NCI-H510A treated with DMSO at 0.1 percent for 48 hours (cell line): ENCODE data around the gene NUTF2.

Experiments used
- DNase-seq: peaks from one replicate; lab custom pipeline; 2025; lab: John Stamatoyannopoulos, UW

NUTF2 gene

DNA sequence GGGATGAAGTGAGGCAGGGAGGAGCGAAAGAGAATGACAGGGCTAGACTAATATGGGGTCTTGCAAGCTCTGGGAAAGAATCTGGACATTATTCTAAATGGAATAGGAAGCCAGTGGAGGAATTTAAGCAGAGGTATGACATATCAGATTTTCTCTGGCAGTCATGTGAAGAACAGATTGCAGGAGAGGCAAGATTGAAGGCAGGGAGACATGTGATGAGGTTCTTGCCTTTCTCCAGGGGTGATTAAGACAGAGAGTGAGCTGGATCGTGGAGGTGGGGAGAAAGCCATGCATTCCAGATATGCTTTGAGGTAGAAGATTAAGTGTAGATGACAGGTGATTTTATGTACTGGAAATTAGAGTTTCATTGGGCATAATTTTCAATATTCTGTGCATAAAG, 8.9 kb upstream of the NUTF2 start:
- DNase-seq = no peak

DNA sequence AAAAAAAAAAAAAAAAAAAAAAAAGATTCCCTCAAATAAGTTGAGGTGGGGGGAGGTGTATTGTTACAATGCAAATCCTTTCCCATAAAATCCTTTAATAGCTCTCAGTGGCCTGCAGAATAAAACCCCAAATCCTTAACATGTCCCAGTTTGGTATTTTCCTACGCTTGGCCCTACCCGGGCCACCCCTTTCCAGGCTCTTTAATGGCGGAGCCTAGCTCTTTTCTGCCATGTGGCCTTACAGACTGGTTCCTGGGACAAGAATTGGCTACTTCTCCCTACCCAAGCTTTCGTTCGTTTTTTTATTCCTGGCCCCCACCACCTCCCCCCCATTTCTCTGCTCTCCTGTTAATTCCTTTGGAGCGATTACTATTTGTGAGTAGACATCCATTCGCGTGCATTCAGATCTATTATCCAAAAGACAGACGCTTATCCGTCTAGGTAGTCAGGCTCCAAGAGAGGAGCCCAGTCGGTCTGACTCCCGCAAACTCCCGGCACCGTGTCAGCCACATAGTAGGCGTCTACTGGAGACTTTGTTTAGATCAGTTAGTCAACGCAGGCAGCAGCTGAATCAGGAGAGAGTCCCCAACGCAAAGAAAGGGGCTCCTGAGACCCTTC, 5.4 kb upstream of the NUTF2 start:
- no peak for DNase-seq

DNA sequence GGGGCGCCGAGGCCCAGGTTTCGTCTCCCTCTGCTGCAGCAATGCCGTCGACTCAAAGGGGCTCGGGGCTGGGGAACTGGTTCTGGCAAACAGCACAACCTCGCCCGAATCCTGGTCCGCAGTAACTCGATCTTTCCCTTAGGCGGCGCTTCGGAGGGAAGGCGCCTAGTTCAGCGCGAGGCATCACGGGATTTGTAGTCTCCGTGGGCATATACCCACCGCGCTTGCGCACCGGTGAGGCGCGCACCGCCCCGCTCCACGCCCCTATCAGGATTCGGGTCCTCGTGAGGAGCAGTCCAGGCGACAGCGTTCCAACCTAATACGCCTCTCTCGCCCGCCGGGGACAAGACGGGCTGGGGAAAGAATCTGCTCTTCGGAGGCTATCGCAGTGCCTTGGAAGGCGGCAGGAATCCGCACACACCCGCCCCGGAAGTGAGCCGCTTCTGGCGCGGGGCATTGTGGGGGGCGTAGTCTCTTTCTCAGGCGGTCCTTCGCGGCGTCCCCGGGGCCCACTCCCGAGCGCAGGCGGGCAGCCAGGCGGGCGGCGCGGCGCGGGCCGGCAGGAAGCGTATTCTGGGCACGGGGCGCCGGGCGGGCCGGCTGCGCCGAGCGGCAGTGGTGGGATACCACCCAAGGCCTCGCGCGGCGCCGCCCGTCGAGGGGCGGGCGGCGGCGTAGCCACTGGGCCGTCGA, 4.8 kb upstream of the NUTF2 start, which contains the start of gene THAP11:
THAP11 (plus strand) TSS at position 505 of the 693 bp plus-strand sequence. CDS start 235 bp downstream, outside the sequence.
- DNase-seq = peak; percentile 91

DNA sequence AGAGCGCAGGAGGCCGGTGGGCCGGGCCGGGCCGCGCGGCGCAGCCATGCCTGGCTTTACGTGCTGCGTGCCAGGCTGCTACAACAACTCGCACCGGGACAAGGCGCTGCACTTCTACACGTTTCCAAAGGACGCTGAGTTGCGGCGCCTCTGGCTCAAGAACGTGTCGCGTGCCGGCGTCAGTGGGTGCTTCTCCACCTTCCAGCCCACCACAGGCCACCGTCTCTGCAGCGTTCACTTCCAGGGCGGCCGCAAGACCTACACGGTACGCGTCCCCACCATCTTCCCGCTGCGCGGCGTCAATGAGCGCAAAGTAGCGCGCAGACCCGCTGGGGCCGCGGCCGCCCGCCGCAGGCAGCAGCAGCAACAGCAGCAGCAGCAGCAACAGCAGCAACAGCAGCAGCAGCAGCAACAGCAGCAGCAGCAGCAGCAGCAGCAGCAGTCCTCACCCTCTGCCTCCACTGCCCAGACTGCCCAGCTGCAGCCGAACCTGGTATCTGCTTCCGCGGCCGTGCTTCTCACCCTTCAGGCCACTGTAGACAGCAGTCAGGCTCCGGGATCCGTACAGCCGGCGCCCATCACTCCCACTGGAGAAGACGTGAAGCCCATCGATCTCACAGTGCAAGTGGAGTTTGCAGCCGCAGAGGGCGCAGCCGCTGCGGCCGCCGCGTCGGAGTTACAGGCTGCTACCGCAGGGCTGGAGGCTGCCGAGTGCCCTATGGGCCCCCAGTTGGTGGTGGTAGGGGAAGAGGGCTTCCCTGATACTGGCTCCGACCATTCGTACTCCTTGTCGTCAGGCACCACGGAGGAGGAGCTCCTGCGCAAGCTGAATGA, 4.0 kb upstream of the NUTF2 start:
- DNase-seq = peak; percentile 30

DNA sequence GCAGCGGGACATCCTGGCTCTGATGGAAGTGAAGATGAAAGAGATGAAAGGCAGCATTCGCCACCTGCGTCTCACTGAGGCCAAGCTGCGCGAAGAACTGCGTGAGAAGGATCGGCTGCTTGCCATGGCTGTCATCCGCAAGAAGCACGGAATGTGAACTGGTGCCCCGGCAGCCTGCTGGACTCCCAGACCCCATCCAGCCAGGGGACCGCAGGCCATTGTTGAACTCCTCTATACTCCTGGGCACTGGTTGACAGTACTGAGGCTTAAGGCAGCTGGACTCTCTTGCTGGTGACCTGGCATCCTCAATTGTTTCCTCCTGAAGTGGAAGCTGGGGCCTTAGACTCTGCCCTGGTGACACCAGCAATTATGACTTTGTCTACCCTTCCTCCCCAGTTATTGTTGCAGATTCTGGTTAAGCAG, 3.4 kb upstream of the NUTF2 start:
- DNase-seq = peak; percentile 30

DNA sequence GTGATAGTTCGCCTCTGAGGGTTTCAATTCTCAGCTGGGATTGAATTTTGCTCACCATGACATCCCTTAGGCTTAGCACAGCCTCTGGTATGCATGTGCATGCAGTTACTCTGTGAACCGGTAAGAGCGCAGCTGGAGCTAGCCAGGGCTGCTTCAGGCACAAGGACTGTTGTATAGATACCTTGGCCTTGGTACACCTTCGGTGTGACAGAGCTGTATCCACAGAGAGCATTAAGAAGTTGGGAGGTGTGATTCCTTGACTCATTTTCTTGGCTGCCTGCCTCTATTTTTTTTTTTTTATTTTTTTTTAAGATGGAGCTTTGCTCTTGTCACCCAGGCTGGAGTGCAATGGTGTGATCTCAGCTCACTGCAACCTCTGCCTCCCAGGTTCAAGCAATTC, 2.2 kb upstream of the NUTF2 start:
- DNase-seq = peak; percentile 9

DNA sequence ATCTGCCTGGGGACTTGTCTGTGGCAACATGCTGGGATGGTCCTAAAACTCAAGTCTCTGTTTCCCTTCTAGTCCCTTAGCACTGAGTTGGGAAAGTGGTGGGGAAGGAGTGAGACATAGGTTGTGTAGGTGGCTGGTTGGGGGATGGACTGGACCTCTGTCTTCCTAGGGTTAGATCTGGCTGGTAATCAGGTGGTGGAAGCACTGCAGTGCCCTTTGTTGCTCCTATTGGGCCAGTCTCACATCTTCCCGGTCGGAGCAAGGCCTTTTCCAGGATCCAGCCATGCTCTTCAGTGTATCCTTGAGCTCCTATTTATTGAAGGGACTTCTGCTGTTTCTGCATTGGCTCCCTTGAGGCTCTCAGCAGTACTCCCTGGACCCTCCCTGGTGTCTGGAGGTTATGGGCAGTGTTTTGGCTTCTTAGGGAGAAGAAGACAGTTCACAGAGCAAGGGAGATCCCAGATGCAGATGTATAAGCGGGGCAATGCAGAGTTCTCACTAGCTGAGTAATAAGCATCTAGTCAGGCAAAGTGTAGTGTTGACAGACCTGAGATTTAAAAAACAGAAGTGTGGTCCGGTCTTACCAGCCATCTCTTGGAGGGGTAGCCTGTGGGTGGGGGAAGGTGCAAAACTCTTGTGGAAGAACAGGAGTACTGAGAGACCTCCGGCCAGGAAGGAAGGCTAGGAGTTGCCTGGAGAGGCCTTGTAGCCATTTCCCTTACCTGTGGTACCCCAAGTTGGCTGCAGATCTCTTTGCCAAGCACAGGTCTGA, 1.3 kb upstream of the NUTF2 start:
- no peak for DNase-seq

DNA sequence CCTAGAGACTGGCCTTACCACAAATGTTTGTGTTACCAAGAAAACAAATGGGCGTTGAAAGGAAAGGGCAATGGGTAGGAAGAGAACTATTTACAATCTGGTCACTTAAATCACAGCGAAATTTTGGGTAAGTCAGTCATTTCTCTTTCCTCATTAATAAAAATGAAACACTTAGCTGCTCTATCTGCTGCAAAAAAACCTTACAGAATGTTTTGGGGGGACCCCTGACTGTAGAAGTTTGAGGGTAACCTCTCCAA, 742 bp upstream of the NUTF2 start:
- no peak for DNase-seq

DNA sequence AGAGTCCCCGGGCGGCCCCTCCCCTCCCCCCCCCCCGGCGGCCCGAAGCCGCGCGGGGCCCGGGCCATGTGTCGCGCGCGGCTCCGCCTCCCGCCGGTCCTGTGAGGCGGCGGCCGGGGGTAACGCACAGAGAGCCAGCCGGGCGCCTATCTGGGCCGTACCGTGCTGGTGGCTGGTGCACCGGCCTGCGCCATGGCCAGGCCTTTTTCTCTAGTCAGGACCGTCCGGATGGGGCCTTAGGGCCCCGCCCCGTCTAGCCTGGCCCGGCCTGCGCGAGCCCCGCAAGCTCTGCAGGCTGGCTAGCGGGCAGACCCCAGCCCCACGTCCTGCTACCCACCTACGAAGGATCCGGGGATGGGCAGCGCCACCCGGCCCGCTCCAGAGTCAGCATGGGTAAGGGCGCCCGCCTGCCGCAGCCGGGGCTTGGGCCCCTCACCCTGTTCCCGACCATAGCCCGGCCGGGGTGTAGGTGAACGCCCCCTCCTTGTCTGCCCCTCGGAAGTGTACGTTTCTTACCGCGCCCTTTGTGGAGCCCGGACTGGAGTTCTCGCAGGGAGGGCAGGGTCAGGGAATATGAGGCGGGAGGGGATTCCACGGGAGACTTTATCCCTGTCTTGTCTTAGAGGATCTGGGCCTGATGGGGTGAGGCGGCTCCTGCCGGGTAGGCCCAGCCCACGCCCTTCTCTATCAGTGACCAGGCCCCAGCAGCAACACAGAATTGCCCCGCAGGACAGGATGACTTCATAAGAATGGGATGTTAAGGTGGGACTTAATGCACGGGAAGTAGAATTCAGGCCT, 530 bp downstream of the NUTF2 start, which contains the start of gene CENPT:
CENPT (minus strand) TSS at position 630 of the 798 bp plus-strand sequence. CDS start 13,834 bp downstream, outside the sequence.
- no peak for DNase-seq

DNA sequence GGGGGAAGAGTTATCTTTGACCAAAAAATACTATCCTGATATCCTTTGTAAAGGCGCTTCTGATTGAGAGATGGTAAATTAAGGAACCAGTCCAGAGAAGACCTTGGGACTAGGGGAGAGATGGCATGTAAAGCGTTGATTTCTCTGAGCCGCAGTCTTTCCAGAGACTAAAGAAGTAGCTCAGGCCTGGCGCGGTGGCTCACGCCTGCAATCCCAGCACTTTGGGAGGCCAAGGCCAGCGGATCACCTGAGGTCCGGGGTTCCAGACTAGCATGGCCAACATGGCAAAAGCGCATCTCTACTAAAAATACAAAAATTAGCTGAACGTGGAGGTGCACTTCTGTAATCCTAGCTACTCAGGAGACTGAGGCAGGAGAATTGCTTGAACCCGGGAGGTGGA, 1.4 kb downstream of the NUTF2 start:
- DNase-seq = no peak

DNA sequence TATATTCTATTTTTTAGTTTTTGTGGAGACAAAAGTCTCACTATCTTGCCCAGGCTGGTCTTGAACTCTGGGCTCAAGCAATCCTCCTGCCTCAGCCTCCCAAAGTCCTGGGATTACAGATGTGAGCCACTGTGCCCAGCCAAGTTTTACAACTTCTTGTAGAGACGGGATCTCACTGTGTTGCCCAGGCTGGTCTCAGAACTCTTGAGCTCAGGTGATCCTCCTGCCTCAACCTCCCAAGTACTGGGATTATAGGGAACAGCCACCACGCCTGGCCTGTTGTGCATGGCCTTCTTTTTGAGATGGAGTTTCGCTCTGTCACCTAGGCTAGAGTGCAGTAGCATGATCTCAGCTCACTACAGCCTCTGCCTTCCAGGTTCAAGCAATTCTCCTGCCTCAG, 6.9 kb downstream of the NUTF2 start:
- no peak for DNase-seq

DNA sequence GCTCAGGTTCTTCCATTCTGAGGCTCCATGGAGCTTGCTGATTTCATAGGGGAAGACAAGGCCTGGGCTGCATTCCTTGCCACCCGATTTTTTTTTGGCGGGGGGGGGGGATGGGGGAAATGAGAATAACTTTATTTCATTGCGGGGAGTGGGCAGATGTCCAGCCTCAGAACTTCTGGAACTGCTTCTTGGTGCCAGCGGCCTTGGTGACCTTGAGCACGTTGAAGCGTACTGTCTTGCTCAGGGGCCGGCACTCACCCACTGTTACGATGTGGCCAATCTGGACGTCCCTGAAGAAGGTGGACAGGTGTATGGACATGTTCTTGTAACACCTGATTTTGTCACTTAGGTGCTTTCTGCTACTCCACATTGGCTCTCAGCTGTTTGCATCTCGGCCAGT, 9.1 kb downstream of the NUTF2 start:
- no peak for DNase-seq

DNA sequence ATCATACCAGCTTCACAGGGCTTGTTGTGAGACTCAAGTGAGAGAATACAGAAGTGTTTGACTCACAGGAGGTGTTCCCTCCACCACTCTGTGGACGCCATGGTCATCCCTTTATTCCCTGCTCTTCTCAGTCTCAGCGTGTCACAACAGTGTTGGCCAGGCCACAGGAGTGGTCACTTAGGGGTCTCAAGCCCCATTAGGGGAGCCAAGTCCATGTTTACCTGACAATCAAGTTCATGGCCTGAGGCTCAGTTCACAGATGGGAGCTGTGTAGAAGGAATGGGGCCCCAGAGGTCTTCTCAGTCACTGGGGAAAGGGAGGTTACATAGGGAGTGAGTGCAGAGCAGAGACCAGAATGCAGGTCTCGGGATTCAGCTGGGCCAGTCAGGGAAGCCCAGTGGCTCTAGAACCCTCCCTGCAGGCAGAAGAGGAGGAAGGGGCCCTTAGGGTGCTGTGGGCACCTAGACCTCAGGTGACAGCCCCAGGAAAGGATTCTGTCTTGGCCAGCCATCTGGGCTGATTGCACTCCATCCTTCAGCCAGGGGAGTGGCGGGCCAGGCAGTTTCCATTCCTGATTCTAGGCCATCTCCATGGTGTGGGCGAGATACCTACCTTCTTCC, 10.3 kb downstream of the NUTF2 start:
- no peak for DNase-seq

DNA sequence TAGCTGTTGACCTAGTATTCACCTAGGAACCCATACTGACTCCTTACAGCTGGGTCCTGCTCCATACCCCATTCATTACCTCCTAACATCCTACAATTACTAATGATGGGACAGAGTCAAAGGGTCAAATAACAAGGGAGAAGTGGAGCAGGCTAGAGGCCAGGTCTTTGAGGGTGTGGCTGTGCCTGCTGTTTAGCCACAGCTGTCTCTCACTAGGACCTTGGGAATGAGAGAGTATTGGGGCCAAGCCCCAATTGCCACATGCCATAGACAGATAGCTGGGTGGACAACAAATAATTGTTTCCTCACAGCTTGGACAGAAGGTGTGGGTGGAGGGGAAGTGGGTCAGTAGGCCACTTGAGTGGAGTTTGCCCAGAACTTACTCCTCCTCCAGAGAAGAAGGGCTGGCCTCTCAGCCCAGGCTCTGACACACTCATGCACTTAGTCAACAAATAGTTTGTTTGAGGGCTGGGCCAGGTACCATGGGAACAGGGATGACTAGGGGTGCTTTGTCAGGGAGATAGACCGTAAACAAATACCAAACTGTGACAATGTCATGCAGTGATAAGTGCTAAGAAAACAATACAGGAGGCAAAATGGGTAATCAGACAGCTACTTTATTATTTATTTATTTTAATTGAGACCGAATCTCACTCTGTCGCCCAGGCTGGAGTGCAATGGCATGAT, 11.0 kb downstream of the NUTF2 start:
- peak; percentile 81 for DNase-seq

DNA sequence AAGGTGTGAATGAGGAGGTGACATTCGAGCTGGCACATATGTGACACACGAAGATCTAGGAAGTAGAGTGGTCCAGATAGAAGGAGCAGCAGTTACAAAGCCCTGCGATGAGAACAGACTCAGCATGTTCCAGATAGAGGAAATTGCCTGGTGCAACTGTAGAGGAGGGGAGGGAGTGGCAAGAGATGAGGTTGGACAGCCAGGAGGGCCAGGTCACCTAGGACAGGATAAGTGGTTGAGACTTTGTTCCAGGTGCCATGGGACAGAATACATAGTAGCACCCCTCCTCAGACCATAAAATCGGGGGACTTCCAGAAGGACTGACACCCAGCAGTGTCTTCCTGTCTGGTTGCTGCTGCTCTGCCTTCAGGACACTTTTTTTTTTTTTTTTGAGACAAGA, 11.8 kb downstream of the NUTF2 start:
- no peak for DNase-seq

DNA sequence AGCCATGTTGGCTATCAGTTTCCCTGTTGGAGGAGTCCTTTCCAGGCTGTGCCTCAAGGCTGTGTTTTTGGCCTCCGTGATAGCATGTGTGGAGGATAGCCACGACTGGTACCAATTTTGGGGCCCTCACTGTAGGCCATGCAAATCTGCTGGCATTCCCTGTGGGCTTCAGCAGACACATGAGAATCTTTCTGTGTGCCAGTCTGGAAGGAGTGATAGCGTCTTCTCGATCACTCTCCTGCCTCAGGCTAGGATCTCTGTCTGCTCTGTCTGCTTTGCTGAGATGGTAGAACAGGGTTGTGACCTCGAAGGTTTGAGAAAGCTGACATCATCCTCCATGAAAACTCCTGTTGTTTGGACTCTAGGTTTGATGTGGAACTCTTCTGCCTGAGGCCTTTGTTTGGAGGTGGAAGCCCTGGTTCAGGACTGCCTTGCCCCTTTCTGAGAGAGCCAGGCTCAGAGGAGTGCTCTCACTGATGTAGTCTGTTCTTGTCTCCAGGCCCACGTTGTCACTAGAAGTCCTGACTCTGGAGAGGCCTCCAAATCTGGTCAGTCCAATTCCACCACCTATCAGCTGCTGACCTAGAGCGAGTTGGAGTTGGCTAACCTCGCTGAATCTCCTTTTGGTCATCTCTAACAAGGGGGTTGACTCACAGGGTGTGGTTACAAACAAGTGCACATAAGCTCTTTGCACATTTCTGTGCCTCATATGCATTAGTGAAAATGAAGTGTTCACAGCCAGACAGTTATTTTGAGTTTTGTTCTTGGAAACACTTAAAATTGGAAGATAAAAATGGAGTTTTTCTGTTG, 14.1 kb downstream of the NUTF2 start:
- DNase-seq = no peak

DNA sequence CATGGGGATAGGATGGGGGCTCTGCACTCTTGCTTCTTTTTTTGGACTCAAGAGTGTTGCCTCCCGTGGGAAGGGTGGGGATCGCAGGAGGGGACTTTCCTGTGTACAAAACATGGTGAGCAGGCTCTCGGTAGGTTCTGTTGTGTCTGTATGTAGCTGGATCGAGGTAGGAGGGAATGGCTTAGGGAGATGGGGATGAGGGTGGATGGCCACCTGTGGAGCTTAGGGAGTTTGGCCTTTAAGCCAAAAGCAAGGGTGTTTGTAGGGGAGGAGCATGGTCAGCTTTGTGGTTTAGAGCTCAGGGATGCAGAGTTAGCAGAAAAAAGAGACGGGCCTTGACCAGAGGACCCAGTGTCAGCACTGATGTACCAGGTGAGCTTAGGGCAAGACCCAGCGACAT, 15.1 kb downstream of the NUTF2 start:
- DNase-seq = no peak

DNA sequence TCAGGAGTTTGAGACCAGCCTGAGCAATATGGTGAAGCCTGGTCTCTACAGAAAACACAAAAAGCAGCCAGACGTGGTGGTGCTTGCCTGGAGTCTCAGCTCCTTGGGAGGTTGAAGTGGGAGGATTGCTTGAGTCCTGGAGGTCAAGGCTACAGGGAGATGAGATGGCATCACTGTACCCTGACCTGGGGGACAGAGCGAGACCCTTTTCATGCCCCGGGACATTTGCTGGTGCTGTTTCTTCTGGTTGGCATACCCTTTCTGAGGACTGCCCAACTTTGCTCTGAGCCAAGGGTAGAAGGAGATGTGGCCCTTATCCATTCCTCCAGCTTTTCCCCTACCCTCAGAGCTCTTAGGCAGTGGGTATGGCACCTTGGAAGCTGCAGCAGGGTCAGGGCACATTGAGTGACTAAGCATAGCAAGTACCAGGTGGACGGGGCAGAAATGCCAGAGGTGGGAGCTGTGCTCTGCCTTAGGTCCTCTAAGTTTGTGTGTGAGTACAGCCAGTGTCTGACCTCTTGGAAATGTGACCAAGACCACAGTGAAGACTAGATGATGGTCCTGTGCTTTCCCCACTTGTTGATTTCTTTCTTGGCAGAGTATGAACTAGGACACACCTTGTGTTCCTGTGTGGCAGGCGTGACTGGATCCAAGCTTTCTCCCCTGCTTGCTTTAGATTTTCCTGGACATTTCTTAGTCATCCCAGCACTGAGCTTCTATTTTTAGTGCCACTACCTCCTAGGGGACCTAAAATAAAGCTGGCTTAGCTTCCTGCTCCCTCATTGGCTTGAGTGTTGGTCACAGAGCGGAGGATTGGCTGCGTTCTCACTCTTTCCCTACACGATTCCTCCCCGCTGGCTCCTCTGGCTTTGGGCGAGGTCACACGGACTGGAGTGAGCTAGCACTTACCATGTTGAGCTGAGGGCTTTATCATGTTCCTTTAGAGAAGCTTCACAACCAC, 16.2 kb downstream of the NUTF2 start:
- no peak for DNase-seq
